B cell (primary cell): ENCODE data around the gene IMMP2L.

Experiments used
- EZH2 ChIP-seq: IDR thresholded peaks from 2 replicates; pipeline ENCODE4 v1.6.1; 2012; ENCODE audit warnings: borderline replicate concordance, low read depth, mild to moderate bottlenecking, moderate library complexity, low read length; ENCODE audit not compliant: insufficient read depth, poor library complexity, severe bottlenecking
- TF ChIP-seq, protein P1 (sequence below): fragments of 200-600 bp; IDR thresholded peaks from one replicate; pipeline ENCODE4 v1.8.0; 2022; ENCODE audit warnings: antibody characterized with exemption, mild to moderate bottlenecking

DNA sequence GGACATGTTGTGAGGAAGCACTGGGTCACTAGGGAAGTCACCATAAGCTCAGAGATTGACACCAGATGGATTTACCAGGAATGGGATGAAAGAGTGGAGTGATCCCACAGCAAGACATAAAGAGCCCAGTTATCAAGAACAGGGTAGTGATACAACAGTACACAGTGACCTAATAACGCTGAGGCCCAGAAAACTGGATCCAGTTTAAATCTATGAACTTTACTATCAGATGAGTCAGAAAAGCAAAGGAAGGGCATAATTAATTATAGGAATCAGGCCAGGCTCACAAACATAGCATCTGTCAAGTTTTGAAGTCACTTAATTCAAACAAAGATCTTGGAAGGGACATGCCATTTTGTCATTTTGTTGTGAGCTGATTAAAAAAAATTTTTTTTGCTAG lies 397.9 kb downstream of the IMMP2L start:
- TF ChIP-seq, protein P1, sequence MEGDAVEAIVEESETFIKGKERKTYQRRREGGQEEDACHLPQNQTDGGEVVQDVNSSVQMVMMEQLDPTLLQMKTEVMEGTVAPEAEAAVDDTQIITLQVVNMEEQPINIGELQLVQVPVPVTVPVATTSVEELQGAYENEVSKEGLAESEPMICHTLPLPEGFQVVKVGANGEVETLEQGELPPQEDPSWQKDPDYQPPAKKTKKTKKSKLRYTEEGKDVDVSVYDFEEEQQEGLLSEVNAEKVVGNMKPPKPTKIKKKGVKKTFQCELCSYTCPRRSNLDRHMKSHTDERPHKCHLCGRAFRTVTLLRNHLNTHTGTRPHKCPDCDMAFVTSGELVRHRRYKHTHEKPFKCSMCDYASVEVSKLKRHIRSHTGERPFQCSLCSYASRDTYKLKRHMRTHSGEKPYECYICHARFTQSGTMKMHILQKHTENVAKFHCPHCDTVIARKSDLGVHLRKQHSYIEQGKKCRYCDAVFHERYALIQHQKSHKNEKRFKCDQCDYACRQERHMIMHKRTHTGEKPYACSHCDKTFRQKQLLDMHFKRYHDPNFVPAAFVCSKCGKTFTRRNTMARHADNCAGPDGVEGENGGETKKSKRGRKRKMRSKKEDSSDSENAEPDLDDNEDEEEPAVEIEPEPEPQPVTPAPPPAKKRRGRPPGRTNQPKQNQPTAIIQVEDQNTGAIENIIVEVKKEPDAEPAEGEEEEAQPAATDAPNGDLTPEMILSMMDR, result no peak
- TF ChIP-seq EZH2, result no peak
